ENCODE results near the gene DCHS2.

- TF ChIP-seq CTCF (IDR thresholded peaks at IDR 0.05; ENCODE audit: low read length) (no peak), EZH2 (IDR thresholded peaks at IDR 0.05; ENCODE audit: borderline replicate concordance, low read length) (no peak)
Observed at GRCh38 chr4:154399259-154399974, 92.2 kb downstream of the DCHS2 start.
